Skeletal muscle cell (primary cell): ENCODE results near the gene VKORC1.

ENCODE experiments used
- DNase-seq: peaks from one replicate; pipeline ENCODE4 v3.0.0-alpha.2; 2010; ENCODE audit warnings: low read depth
- H3K4me3 ChIP-seq: 2 replicates; pipeline ENCODE4 v1.5.1; 2011; ENCODE audit warnings: low read depth, mild to moderate bottlenecking, control low read depth, low read length, moderate library complexity

The VKORC1 gene

GRCh38 chr16:31073142-31073969 lies 21.2 kb downstream of the VKORC1 start:
- H3K4me3 ChIP-seq = peak overlapping the region; percentile 96
- peak; percentile 66 for DNase-seq

- no peak for DNase-seq
- peak overlapping the region; percentile 96 for H3K4me3 ChIP-seq
These were observed 22.0 kb downstream of the VKORC1 start for GRCh38 chr16:31072540-31073141.

GRCh38 chr16:31071861-31072260 lies 22.7 kb downstream of the VKORC1 start:
- peak; percentile 79 for DNase-seq
- peak overlapping the region; percentile 96 for H3K4me3 ChIP-seq

GRCh38 chr16:31067342-31067741 lies 27.3 kb downstream of the VKORC1 start:
- DNase-seq = no peak
- H3K4me3 ChIP-seq = no peak overlapping the region

GRCh38 chr16:31064882-31065461 lies 29.6 kb downstream of the VKORC1 start:
- peak; percentile 94 for DNase-seq
- H3K4me3 ChIP-seq = no peak overlapping the region

- no peak for DNase-seq
- H3K4me3 ChIP-seq = no peak overlapping the region
These were observed 30.6 kb downstream of the VKORC1 start for GRCh38 chr16:31063843-31064611.

- no peak overlapping the region for H3K4me3 ChIP-seq
- DNase-seq = no peak
These were observed 31.1 kb downstream of the VKORC1 start for GRCh38 chr16:31063495-31063842.

- H3K4me3 ChIP-seq = no peak overlapping the region
- DNase-seq = no peak
These were observed 32.7 kb downstream of the VKORC1 start for GRCh38 chr16:31061813-31062440.

GRCh38 chr16:31061126-31061812 lies 33.3 kb downstream of the VKORC1 start:
- DNase-seq = no peak
- no peak overlapping the region for H3K4me3 ChIP-seq

- no peak for DNase-seq
- H3K4me3 ChIP-seq = no peak overlapping the region
These were observed 39.0 kb downstream of the VKORC1 start for GRCh38 chr16:31055613-31056012.

GRCh38 chr16:31052114-31052513 lies 42.5 kb downstream of the VKORC1 start:
- peak; percentile 88 for DNase-seq
- H3K4me3 ChIP-seq = no peak overlapping the region

- no peak for DNase-seq
- no peak overlapping the region for H3K4me3 ChIP-seq
These were observed 44.1 kb downstream of the VKORC1 start for GRCh38 chr16:31050280-31051030.

GRCh38 chr16:31043898-31044481 lies 50.6 kb downstream of the VKORC1 start:
- H3K4me3 ChIP-seq = no peak overlapping the region
- DNase-seq = no peak

GRCh38 chr16:31043352-31043751 lies 51.2 kb downstream of the VKORC1 start:
- no peak overlapping the region for H3K4me3 ChIP-seq
- DNase-seq = no peak

- no peak overlapping the region for H3K4me3 ChIP-seq
- no peak for DNase-seq
These were observed 51.7 kb downstream of the VKORC1 start for GRCh38 chr16:31042866-31043265.
